GM21360 (cell line): ENCODE results near the gene CNPPD1.

ENCODE experiments used
- ATAC-seq: cut with Tn5 transposase; IDR thresholded peaks from one replicate; pipeline ENCODE4 v1.9.1; 2021; ENCODE audit warnings: mild to moderate bottlenecking, moderate library complexity; ENCODE audit not compliant: unreplicated experiment

The CNPPD1 gene

DNA sequence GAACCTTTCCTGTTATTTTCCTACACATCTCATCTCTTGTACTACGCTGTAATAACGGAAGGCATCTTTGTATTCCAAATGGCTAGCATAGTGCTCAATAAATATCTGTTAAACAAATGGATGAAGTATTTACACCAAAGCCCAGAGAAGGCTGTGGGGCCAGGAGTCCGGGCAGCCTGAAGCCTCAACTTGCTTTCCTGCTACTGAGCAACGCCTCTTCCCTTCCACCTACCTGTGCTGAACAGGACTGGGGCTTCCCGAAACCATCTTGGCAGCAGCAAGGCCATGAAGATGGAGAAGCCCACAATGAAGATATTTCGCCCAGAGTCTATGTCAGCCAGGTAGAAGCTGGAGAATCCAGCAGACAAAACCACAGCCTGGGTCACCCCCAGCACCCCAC is 13.6 kb downstream of the CNPPD1 start:
- no peak for ATAC-seq

DNA sequence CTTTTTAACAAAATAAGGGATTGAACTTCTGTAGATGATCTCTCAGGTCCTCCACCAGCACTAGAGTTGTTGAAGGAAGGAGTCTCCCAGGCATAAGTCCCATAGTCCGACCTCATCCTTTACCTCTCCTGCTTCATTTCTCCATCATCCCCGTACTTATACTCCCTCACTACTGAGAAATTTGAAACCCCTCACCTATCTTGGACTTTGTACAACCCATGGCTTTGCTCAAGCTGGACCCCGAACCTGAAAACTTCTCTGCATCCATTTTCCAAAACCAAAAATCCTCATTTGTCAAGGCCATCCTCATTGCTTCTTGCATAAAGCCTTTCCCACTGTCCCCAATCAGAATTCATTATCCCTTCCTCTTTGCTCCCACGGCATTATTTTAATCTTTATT is 15.6 kb downstream of the CNPPD1 start:
- ATAC-seq, result no peak

DNA sequence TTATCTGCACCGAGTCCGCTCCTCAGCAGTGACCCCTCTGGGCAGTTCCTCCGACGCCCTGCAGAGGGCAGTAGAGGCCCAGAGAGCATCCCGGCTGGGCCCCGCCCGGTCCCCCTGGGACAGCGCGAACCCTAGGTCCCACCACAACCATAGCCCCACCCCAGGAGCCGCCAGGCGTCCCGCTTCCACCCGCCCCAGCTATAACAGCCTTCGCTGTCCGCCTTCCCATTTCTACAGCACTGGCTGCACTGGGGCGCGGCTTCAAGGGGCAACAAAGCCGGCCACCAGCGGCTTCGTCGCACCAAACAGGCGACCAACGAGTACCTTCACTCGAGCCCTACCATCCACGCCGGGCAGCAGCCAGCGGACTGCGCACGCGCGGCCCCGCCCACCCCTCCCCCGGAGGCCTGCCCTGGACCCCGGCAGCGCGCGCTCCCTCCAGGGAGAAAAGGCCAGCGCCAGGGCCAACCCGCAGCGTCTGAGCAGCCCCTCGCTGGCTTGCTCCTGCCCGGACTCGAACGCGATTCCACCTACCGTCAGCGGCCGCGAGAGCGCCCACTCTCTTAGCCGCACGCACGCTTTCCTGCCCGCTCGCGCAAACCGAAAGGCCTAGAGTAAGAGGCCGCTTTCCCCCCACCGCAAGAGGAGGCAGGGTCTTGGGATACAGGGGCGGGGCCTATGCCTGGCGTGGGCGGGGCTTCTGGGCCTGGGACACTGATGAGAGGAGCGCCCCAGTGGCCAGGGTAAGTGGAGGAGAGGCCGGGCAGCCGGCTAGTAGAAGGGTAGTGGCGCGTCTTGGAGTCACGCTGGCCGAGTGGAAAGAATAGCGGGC is 16.3 kb downstream of the CNPPD1 start, which contains the start of gene NHEJ1:
Gene NHEJ1, minus strand, starts transcription at position 630 of the 832 bp plus-strand sequence. CDS start 2,453 bp downstream, outside the sequence.
- peak; percentile 83 for ATAC-seq

DNA sequence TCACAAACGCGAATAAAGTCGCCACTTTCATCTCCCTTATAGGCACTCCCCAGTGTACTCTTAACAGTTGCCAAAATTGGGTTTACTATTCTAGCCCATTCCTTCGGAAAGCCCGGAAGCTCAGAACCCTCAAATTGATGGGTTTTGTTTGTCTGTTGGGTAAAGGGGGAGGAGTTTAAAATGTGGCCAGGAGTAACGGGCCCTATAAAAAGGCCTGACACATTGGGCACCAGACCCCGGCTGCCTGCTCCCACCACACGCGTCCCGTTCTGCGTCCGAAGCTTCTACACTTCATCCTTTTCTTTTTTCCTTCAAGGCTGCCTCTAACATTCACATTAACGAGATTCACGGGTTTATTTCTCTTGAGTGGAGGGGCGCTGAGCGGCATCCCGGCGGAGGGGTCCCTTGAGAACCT is 16.9 kb downstream of the CNPPD1 start:
- no peak for ATAC-seq

DNA sequence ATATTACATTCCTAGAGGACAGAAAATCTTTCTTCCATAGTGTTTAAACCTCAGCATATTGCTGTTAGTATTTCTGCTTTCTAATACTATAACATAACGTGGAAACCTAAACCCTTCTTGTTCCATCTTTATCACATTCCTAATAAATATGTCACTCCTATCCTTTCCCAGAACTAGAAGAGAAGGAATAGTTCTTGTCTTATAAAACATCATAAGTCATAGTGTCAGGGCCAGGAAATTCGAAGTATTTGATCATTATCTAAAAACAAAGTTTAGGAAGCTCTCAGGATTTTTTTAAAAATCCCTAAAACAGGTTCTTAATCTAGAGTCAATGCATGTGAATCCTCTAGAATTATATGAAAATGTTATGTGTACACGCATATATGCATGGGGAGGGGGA is 18.1 kb downstream of the CNPPD1 start:
- ATAC-seq, result no peak

DNA sequence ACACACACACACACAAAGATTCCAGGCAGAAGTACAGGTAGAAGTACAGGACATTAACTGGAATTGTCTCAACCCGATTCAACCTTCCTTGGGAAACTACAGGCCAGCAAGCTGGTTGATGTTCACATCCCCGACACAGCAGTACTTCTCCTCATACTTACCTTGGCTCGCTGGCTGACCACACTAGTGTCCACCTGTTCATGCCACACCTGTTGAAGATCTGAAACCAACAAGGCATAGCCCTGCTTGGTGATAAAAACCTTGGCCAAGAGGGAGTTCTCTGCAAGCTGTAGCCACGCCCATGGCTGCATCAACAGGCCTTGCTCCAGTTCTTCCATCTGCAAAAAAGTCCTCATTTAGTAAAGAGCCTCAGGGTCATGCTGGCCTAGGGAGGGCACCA is 18.7 kb downstream of the CNPPD1 start:
- no peak for ATAC-seq

DNA sequence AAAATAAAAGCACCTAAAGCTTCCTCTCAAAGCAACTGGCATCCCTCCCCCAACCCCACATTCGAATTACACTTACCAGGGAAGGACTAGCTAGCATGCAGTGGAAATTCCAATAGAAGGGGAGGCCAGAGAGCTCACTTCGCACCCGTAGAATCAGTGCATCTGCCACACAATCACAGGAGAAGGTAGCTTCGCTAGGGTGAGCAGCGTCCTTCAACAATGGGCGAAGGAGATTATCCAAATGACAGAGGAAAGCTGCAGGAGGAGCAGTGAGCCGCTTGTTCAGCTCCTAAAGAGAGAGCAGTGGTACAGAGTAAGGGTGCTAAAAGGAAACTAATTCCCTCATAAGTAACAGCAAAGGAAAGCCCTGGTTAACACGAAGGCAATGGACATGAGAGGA is 19.3 kb downstream of the CNPPD1 start:
- ATAC-seq, result no peak

DNA sequence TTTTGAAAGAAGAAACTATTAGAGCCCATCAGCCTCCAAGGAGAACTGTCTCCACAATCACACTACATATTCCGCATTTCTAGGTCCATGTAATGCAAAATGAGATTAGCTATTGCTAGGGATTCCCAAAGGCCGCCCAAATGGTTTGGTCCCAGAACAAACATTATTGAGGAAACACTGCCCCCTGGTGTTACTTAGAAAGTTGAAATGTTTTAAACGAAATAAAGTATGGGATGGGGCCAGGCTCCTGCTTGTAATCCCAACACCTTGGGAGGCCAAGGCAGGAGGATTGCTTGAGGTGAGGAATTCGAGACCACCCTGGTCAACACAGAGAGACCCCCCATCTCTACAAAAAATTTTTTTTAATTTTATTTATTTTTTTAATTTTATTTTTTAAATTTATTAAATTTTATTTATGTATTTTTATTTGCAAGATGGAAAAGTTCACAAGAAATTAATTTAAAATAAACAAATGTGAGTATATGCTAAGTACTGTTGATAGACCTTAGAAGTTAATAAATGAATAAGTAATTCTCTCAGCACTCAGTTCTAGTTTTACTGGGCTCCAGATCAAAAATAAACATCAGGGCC is 21.6 kb downstream of the CNPPD1 start:
- no peak for ATAC-seq

DNA sequence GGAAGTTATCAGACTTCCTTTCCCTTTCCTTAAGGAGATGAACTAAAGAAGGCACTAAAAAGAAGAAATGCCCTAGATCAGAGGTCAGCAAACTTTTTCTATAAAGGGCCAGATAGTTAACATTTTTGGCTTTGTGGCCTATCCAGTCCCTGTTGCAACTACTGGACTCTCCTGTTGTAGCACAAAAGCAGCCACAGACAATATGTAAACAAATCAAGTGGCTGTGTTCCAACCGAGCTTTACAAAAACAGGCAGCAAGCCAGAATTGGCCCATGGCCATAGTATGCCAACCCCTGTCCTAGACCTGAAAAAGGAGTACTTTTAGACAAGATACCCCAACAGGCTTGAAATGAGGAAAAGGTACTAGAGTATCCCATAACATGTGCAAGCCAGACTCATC is 27.1 kb downstream of the CNPPD1 start:
- no peak for ATAC-seq

DNA sequence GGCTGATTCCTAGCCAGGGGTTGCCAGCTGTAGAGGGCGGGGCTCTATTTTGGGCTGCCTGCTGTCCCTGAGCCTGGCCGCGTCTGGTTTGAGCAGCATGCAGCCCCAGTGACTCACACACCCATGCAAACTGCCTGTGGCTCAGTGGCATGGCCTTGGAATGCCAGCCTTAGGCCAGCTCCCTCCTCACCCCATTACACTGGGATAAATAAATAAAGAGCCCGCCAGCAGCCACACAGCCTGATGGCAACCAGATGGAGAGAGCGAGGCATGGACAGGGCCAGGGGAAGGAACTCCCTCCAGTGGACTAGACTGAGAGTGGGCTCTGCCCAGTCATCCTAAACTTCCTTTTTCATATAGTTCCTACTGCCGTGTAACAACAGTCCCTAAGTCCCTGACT is 34.4 kb downstream of the CNPPD1 start:
- no peak for ATAC-seq

DNA sequence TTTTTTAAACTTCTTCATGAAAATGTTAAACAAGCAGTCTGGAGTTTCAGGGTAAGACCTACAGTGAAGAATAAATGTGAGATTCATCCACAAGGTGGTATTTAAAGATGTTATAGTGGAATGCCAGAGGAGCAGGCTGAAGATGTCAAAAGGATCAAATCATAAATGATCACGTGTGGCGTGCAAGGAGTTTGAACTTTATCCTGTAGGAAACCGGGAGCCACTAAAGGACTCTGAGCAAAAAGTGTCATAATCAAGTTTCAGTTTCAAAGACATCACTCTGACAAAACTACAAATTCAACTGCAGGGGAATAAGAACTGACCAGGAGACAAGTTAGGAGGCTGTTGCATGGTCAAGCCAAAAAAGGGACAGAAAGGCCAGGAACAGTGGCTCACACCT is 36.0 kb downstream of the CNPPD1 start:
- ATAC-seq, result no peak

DNA sequence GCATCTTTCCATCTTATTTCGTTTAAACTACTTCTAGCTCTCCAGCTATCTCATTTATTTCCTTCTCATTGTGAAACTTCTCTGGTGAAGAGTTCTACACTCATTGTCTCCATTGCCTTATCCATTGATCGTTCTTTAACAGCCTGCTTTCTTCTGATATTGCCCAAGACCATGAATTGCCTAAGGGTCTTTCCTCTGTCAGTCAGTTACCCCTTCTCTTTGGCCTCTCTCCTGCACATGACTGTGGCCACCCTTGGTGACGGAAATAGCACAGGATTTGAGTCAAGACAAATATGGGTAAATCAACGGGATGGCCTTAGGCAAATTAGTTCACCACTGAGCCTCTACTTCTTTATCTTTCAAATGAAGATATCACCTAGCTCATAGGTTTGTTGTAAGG is 42.7 kb downstream of the CNPPD1 start:
- no peak for ATAC-seq

DNA sequence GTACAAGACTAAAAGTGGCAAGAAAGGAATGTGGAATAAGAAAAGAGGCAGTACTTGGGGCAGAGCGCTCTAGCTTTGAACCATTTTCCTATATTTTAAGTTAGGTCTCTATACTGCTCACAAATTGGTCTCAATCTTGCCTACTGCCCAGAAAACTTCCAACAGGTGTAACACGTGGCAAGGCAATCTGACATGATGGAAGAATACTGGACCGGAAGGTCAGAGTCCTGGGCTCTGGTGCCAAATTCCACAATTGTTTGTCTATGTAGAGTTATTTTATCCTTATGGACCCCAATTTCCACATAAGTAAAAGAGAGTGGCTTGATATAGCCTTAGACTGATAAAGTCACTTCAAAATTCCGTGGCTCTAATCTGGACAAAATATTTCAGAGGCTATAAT is 45.0 kb downstream of the CNPPD1 start:
- no peak for ATAC-seq

DNA sequence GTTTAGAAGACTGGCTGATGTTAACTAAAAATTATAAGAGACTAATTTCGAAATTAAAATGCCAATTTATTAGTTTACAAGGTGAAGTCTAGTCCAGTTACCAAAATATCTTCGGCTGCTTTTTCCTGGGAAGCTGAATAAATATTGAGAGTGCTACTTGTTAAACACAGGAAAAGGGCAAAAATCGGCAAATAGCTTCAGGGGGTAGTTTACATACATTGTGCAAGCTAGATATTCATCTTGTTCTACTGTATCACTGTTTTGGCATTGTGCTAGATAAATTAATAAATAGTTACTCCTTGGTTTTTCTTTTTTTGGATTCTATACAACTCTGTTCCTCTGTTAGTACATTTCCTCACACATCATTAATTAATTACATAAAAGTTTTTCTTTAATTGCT is 45.4 kb downstream of the CNPPD1 start:
- ATAC-seq, result no peak

DNA sequence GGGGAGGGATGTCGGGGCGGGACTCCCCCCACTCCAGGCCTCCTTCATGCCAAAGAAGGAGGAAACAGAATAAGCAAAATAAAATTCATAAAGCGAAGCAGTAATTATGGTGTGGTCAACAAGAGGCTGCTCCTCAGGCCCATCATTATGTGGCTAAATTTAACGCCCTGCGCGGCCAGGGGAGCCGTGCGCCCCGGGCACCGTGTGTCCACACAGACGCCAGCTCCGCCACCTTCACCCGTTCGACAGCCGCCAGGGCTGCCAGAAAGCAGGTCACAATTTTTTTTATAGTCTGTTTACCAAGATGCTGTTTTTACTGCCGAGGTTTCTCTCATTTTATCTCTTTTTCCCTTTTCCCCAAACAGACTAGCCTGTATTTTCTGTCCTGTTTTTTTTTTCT is 47.1 kb downstream of the CNPPD1 start:
- no peak for ATAC-seq

DNA sequence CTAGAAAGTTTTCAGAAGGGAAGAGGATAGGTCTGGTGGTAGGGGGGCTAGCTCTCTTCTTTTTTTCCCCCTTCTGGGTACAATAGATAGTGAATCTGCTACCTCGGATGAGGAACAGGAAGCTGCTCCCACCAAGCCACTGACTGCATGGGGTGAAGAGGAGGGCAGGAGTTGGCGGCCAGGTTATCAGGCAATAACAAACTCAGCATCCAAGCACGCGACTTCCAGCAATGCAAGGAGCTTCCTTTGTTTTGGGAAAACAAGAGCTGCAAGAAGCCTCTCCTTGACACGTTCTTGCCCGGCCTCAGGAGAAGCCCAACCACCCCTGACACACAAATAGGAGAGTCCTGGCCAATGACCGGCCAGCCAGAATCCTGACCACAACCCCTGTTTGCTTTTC is 48.3 kb downstream of the CNPPD1 start:
- ATAC-seq, result no peak

DNA sequence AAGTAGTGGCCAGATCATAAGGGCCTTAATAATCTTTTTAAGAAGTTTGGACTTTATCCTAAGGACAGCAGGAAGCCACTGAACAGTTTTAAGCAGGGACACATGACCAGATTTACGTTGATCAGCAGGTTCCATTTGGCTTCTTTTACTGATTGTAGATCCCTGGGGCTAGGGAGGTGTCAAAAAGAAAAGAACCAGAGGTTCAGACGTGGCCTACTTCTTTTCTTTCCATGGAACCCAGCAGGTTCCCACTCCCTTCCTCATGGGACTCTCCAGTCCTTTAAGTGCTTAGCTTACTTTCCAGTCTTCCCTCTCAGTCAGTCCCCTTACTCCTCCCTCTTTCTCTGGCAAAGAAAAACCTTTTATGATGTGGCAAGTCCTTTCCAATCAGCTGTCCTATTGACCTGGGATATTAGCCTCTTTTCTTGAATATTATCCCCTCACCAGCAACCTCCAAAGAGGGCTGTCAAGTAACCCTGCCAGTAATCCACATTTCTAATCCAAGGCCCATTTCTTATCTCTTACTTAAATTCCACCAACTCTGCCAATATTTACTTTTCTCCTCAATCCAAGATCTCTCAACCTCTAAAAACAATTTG is 49.6 kb downstream of the CNPPD1 start:
- no peak for ATAC-seq

DNA sequence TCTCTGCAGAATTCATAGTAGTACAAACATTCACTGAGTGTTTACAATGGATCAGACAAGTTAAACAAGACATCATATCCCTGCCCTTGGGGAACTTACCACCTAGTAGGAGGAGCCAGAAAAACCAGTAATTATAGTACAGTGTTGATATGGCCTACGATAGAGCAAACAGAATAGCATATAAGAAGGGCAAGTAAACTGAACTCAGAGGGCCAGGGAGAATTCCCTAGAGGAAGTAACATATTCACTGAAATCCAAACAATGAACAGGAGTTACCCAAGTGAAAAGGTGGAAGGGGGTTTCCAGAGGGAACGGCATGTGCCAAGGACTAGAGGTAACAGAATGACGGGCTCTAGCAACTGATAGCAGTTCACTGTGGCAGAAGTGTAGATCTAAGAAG is 50.2 kb downstream of the CNPPD1 start:
- ATAC-seq, result no peak

DNA sequence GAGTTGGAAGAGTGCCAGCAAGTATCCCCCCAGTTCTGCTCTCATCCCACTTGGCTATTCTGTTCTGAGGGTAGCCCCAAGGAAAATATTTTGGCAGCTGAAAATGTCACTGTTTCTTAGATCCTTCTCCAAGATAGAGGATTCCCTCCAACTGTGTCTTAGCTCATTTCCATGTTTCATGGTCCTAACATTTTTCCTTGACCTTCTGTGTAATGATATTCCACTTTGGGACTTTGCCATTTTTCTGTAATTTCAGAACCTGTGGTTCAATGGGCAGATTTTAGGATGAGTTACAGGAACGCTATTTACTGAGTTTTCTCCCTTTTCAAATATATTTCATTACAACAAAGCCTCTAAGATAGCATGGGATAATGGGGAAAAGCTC is 50.8 kb downstream of the CNPPD1 start:
- ATAC-seq, result no peak

DNA sequence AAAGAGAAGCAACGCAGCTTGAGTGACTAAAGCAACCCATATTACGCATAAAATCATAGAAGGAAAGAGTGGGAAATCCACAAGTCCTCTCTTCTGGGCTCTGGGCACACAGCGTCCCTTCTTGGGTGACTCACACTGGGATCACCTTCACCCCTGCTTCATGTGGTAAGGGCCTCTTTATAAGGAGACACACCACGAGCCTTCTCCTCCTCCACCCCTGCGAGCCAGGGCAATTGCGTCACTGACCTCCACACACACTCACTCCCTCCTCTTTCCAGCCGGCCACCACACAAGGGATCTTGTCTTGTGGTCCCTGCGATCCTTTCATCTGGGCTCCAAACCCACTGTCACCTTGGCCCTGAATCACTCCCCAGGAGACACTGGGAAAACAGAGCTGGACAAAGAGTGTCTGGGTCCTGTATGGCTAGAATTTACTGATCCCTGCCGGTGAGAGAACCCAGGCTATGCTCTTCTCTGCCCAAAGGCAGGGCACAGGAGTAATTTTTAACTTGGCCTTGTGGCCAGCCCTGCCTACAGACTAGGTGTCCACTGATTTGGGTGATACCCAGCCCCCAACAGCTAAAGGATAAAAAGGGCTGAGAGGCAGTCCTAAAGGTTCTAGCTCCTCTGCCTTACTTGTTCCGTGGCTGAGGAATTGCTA is 51.4 kb downstream of the CNPPD1 start:
- no peak for ATAC-seq

DNA sequence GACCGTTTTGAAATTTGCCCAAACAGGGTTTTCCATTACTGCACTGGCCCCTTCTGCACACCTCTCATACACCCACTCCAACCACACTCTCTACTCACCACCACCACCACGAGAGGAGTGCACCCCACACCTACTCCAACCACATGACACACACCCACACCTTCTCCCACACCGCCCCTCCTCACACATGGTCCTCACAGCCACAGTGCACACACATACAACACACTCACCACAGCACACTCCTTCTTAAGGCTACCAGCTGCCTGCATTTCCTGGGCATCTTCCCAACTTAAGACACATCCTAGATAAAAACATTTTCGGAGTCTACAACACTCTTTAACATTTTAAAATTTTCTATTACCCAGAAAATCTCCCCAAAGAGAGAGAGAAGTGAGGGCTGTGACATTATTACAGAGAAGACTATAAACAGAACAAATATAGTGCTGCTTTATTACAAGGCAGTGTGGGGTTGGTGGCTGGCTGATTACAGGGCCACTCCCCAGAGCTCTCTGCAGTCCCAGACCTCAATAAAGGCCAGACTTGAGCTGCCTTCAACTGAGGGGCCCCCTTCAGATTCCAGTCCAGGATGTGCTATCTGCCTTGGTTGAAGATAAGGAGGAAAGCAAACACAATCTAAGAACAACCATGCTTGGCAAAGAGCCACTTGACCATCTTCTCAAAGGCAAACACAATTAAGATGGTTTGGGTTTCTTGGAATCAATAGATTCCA is 52.2 kb downstream of the CNPPD1 start:
- ATAC-seq, result no peak
